AG04450 (cell line): ENCODE measurements around the gene ZNF580. TPM values are rescaled to one million over a fixed set of nuclear protein-coding genes. Genes with fewer than 3 reads are reported as not detected.

ENCODE experiments used
- CTCF ChIA-PET: fragments of 300-600, 350-600 bp; formaldehyde crosslinking; extraction: SDS; loops from one replicate; lab custom pipeline; 2022; ENCODE audit warnings: antibody characterized with exemption, inconsistent platforms; lab: Charles Lee
- POLR2A ChIA-PET: fragments of 350-600 bp; formaldehyde crosslinking; extraction: SDS; loops from one replicate; lab custom pipeline; 2021; ENCODE audit warnings: antibody characterized with exemption, inconsistent platforms; lab: Yijun Ruan, JAX
- DNase-seq: peaks from one replicate; pipeline ENCODE4 v3.0.0-alpha.2; 2011; ENCODE audit warnings: low read depth, low spot score
- H3K27ac ChIP-seq: one replicate; pipeline ENCODE4 v1.5.1; 2012; ENCODE audit warnings: low read depth, low read length, control low read depth
- H3K27me3 ChIP-seq: one replicate; pipeline ENCODE4 v1.6.0; 2012; ENCODE audit warnings: low read length; ENCODE audit not compliant: control insufficient read depth, insufficient read depth
- H3K4me3 ChIP-seq: 2 replicates; pipeline ENCODE4 v1.5.1; 2011; ENCODE audit warnings: mild to moderate bottlenecking, low read depth, low read length, control low read depth
- H3K9me3 ChIP-seq: 2 replicates; pipeline ENCODE4 v1.5.1; 2012; ENCODE audit warnings: low read length; ENCODE audit not compliant: control insufficient read depth, insufficient read depth
- CTCF ChIP-seq: IDR thresholded peaks from 2 replicates; pipeline ENCODE4 v1.5.1; 2011; ENCODE audit warnings: low read depth, low read length, control low read depth, inconsistent platforms
- polyA plus RNA-seq: library from polyadenylated mRNA; depleted of rRNA; stranded (reverse); fragments of >200 nt; gene quantifications from 2 replicates; pipeline ENCODE4 v1.2.3, GENCODE V29; 2011

ZNF580 gene
- polyA plus RNA-seq, 1 experiment, result 7.3 TPM

GRCh38 chr19:55605207-55605636 lies 35.6 kb upstream of the ZNF580 start:
- TF ChIP-seq CTCF, result no peak
- H3K9me3 ChIP-seq, result peaks cover 18% of the 10 kb centered on the region
- POLR2A ChIA-PET, result interaction anchor here (0.6 to 1.2 kb wide), 7 partner anchors 21 to 120 kb away, joined by 3 to 5 read pairs (median 4); partner anchors contain the start of gene NAT14

GRCh38 chr19:55605637-55606470 lies 34.9 kb upstream of the ZNF580 start, which contains the start of gene ZNF865:
TSS of gene ZNF865 (plus strand) at chr19:55605647. CDS start at chr19:55613619, 7,972 bp downstream.
- POLR2A ChIA-PET, result interaction anchor here (0.9 to 1.2 kb wide), 4 partner anchors 19 to 144 kb away, joined by 3 to 4 read pairs (median 4); partner anchors contain the start of genes ISOC2 and ZNF784
- Histone ChIP-seq H3K27me3 (no peaks in the 10 kb centered on the region), H3K9me3 (peaks cover 18% of the 10 kb centered on the region), H3K27ac (peak within 1 kb of the TSS; percentile 89), H3K4me3 (peak within 1 kb of the TSS; percentile 73)
- CTCF ChIA-PET, result interaction anchor here (0.5 to 3.8 kb wide), 25 partner anchors 10 to 465 kb away, joined by 3 to 29 read pairs (median 5); partner anchors contain the start of gene ZNF784
- DNase-seq, result peak; percentile 67
- TF ChIP-seq CTCF, result peak; percentile 92

More at GRCh38 chr19:55605207-55605636, 35.6 kb upstream of the ZNF580 start:
- CTCF ChIA-PET, result interaction anchor here (0.7 to 3.8 kb wide), 12 partner anchors 15 to 187 kb away, joined by 3 to 29 read pairs (median 8); no protein-coding TSS in a partner anchor
- peak overlapping the region; percentile 88 for H3K27ac ChIP-seq
- DNase-seq, result peak; percentile 94
- H3K4me3 ChIP-seq, result peak overlapping the region; percentile 73
- no peaks in the 10 kb centered on the region for H3K27me3 ChIP-seq

- H3K9me3 ChIP-seq, result peaks cover 18% of the 10 kb centered on the region
- CTCF ChIA-PET, result interaction anchor here (0.5 to 3.8 kb wide), 25 partner anchors 9 to 466 kb away, joined by 3 to 29 read pairs (median 5); partner anchors contain the start of gene ZNF784
- no peak for DNase-seq
- no peak for TF ChIP-seq CTCF
- H3K4me3 ChIP-seq, result peak overlapping the region; percentile 73
- H3K27me3 ChIP-seq, result no peaks in the 10 kb centered on the region
- POLR2A ChIA-PET, result interaction anchor here (1.0 to 1.2 kb wide), 3 partner anchors 18 to 145 kb away, joined by 3 to 4 read pairs (median 4); partner anchors contain the start of genes ISOC2 and ZNF784
- no peak overlapping the region for H3K27ac ChIP-seq
These were observed 34.4 kb upstream of the ZNF580 start for GRCh38 chr19:55606471-55606787.

- no peak for TF ChIP-seq CTCF
- Histone ChIP-seq H3K9me3 (peaks cover 18% of the 10 kb centered on the region), H3K27me3 (no peaks in the 10 kb centered on the region), H3K27ac (no peak overlapping the region), H3K4me3 (peak overlapping the region; percentile 73)
- ChIA-PET POLR2A (interaction anchor here (1.0 to 1.1 kb wide), 2 partner anchors 18 to 145 kb away, joined by 3 to 4 read pairs; partner anchors contain the start of genes ISOC2 and ZNF784), CTCF (interaction anchor here (0.5 to 3.8 kb wide), 24 partner anchors 9 to 466 kb away, joined by 3 to 29 read pairs (median 5); partner anchors contain the start of gene ZNF784)
- DNase-seq, result no peak
These were observed 34.0 kb upstream of the ZNF580 start for GRCh38 chr19:55606817-55607216.
